ENCODE measurements around the gene ATP8B4.

The ATP8B4 gene

DNA sequence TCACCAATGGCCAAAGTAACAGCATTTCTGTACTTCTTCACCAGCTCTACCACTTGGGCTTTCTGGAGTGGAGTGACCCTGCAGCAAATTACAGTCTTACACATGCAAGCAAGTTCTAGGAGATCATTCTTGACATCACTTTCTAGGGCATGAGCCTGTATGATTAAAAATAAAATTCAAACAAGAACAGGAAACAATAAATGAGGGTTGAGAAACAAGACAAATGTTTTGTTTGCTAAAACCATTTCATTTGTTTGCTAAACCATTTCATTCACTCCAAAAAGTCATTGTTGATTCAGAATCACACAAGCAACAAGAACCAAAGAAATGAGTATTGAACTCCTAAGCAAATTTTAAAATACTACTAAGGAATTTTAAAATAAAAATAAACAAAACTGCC lies 220.9 kb downstream of the ATP8B4 start:
- H3K4me3 ChIP-seq (ENCODE audit: control insufficient read depth, low read depth, low read length): no peak overlapping the region
- DNase-seq (ENCODE audit: low read depth): no peak
- TF ChIP-seq, protein P1, sequence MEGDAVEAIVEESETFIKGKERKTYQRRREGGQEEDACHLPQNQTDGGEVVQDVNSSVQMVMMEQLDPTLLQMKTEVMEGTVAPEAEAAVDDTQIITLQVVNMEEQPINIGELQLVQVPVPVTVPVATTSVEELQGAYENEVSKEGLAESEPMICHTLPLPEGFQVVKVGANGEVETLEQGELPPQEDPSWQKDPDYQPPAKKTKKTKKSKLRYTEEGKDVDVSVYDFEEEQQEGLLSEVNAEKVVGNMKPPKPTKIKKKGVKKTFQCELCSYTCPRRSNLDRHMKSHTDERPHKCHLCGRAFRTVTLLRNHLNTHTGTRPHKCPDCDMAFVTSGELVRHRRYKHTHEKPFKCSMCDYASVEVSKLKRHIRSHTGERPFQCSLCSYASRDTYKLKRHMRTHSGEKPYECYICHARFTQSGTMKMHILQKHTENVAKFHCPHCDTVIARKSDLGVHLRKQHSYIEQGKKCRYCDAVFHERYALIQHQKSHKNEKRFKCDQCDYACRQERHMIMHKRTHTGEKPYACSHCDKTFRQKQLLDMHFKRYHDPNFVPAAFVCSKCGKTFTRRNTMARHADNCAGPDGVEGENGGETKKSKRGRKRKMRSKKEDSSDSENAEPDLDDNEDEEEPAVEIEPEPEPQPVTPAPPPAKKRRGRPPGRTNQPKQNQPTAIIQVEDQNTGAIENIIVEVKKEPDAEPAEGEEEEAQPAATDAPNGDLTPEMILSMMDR (IDR thresholded peaks at IDR 0.05; ENCODE audit: control insufficient read depth, insufficient read depth, low read depth, low read length, missing control alignments): no peak

DNA sequence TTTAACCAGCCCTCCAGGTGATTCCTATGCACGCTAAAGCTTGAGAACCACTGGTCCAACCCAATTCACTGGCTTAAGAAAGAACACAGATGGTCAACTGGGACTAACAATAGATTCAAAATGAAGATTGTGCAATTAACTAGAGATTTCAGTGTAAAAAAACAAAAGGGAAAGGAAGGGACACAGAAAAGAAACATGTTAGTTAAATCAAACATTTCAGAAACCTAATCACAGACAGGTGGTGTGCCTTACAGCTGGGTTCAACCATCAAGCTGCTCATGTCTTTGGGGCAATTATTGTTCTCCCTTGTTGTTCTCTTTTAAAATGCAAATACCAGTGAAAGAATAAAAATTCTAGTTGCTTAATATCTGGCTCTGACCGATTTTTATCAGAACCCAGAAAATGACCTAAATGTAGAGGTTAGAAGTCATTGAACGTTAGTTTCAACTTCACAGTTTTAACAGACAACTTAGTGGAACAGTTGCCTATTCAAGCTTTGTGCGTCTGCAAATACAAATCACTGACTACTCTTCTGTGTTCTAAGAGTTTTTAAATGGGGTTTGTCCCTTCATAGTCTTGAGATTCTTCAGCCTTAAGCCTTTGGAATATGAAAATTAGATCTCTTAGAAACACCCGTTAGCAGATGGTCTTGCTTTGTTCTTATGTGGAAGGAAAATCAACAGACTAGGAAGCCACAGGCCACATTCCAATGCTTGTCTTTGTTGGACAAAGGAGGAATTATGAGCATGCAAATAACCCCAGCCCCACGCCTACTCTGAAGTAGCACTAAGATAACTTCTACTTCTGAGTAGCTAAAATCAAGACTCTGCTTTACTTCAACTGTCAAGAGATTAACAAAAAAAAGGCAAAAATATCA lies 223.4 kb downstream of the ATP8B4 start:
- H3K4me3 ChIP-seq (ENCODE audit: control insufficient read depth, low read depth, low read length): no peak overlapping the region
- DNase-seq (ENCODE audit: low read depth): no peak
- TF ChIP-seq, protein P1 (IDR thresholded peaks at IDR 0.05; ENCODE audit: control insufficient read depth, insufficient read depth, low read depth, low read length, missing control alignments): no peak

DNA sequence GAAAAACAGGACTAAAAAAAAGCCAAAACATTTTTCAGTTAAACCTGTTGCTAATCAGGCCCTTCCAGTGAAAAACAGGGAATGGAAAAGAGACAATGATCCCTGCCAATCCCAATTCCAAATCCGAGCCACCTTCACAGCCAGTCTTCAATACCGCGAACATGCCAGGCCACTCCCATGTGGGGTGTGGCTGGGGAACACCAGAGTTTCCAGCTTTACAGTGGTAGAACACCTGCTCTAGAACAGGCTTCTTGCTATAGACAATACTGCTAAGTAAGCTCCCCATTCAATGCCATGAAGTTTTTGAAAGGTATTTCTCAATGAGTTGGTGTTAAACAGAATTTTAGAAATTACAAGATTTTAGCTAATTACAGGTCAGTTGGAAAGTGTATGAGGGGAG lies 228.3 kb downstream of the ATP8B4 start:
- TF ChIP-seq, protein P1 (IDR thresholded peaks at IDR 0.05; ENCODE audit: control insufficient read depth, insufficient read depth, low read depth, low read length, missing control alignments): no peak
- no peak overlapping the region for H3K4me3 ChIP-seq (ENCODE audit: control insufficient read depth, low read depth, low read length)
- DNase-seq (ENCODE audit: low read depth): no peak

DNA sequence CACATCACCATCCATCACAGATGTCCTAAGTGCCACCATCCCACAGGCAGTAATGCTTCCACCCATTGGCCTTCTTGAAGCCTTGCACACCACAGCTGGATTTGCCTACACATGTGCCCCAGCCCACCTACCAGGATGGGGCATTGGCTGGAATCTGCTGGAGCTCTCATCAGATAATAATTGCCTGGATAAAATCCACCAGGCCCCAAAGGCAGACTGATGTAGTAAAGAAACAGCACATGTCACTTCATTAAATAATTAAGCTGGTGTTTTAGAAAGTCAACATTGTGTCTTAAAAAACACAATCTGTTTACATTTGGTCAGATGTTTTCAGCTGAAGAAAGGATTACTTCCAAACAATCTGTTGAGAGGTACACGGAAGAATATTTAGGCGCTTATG lies 229.5 kb downstream of the ATP8B4 start:
- DNase-seq (ENCODE audit: low read depth): no peak
- TF ChIP-seq, protein P1 (IDR thresholded peaks at IDR 0.05; ENCODE audit: control insufficient read depth, insufficient read depth, low read depth, low read length, missing control alignments): no peak
- no peak overlapping the region for H3K4me3 ChIP-seq (ENCODE audit: control insufficient read depth, low read depth, low read length)

DNA sequence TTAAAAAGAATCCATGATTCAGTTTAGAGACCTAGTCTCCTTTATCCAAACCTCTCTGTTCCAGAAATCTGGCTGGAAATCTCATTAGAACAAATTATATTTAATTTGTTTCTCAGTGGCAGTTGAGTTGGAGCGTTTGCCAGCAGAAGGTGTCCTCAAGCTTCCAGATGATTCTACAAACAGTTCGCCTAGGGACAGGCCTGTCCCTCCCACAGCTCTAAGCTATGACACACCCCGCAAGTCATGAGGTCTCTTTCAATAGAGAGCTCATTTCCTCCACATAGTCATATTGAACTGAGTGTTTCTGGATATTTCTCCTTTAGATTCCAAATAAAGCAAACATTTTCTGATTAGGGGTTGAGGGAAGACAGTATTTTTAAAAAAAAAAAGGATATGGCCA lies 230.3 kb downstream of the ATP8B4 start:
- no peak for DNase-seq (ENCODE audit: low read depth)
- H3K4me3 ChIP-seq (ENCODE audit: control insufficient read depth, low read depth, low read length): no peak overlapping the region
- TF ChIP-seq, protein P1 (IDR thresholded peaks at IDR 0.05; ENCODE audit: control insufficient read depth, insufficient read depth, low read depth, low read length, missing control alignments): no peak

DNA sequence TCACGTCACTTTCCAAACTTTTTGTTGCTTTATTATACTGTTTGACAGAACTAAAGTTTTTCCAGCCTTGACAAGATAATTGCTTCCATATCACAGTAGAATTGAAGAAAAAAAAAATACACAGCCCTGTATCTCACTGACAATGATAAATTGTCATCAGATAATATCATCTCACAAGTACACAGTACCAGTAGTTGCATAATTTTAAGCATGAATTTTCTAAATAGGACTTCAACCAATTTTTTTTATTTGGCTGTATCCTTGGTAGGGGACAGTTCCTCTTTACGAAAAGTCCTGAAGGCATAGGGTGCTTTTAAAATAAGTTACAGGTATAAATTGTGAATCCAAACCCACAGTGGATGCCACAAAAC lies 230.7 kb downstream of the ATP8B4 start:
- no peak overlapping the region for H3K4me3 ChIP-seq (ENCODE audit: control insufficient read depth, low read depth, low read length)
- no peak for DNase-seq (ENCODE audit: low read depth)
- TF ChIP-seq, protein P1 (IDR thresholded peaks at IDR 0.05; ENCODE audit: control insufficient read depth, insufficient read depth, low read depth, low read length, missing control alignments): no peak

All from AG09309 (cell line).